HCT116 (cell line): ENCODE measurements around the gene ZDHHC16.
A peak's percentile ranks its signal among the peaks of the same experiment; 100 is the strongest.

ENCODE experiments used
- POLR2AphosphoS5 ChIP-seq: IDR thresholded peaks from 2 replicates; pipeline ENCODE4 v1.6.1; 2011; ENCODE audit warnings: mild to moderate bottlenecking, low read depth, low read length, moderate library complexity
- TF ChIP-seq, protein P1 (sequence below), 3 experiments: fragments of 200-600 bp in 1 of 3; sonication (generic) in 1 of 3; IDR thresholded peaks in 2 of 3; conservative IDR thresholded peaks in 1 of 3; 2 replicates each; pipeline ENCODE4 v1.5.1; 2012 to 2017; ENCODE audit warnings: low read depth in 2 of 3, low read length in 2 of 3, antibody characterized with exemption in 1 of 3, borderline replicate concordance in 1 of 3, control low read depth in 1 of 3, mild to moderate bottlenecking in 1 of 3, mixed read lengths in 1 of 3, mixed run types in 1 of 3, moderate library complexity in 1 of 3; ENCODE audit not compliant: insufficient read depth in 1 of 3

DNA sequence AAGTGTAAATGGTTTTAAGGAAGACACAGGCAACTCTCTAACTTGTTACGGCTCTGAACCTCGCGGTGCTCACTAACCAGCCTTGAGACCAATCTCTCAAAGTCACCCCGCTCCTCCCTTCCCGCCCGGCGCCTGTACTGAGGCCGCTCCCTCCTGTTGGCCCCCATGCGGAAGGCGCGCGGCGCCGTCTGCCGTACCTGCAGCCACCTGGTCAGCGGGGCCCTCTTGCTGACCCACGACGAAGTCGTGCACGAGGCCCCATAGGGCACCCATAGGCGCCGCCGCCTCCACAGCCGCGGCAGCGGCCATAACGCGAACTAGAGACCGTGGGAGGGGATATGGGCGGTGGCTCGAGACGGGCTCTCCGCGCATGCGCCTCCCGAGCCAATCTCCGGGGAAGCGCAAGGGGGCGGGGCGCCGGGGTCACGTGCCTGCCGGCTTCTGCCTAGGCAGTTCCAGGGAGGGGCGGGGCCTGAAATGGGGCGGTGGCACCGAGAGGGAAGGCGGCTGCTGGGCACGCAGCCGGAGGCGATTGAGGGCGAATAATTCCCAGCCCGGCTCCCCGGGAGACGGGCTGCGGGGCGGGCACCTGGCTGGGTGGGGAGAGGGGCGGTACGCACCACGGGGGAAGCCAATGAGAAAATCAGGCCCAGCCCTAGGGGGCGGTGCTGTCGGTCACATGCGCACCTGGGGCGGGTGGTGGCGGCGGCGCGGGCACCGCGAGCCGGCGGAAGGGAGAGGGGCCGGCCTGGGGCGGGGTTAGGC, 52.3 kb downstream of the ZDHHC16 start, which contains the start of gene MMS19:
- TF ChIP-seq, protein P1, sequence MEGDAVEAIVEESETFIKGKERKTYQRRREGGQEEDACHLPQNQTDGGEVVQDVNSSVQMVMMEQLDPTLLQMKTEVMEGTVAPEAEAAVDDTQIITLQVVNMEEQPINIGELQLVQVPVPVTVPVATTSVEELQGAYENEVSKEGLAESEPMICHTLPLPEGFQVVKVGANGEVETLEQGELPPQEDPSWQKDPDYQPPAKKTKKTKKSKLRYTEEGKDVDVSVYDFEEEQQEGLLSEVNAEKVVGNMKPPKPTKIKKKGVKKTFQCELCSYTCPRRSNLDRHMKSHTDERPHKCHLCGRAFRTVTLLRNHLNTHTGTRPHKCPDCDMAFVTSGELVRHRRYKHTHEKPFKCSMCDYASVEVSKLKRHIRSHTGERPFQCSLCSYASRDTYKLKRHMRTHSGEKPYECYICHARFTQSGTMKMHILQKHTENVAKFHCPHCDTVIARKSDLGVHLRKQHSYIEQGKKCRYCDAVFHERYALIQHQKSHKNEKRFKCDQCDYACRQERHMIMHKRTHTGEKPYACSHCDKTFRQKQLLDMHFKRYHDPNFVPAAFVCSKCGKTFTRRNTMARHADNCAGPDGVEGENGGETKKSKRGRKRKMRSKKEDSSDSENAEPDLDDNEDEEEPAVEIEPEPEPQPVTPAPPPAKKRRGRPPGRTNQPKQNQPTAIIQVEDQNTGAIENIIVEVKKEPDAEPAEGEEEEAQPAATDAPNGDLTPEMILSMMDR (IDR thresholded peaks at IDR 0.05 in 2 of 3, conservative IDR thresholded peaks at IDR 0.05 in 1 of 3; ENCODE audit: borderline replicate concordance in 1 of 3, insufficient read depth in 1 of 3, low read depth in 2 of 3, low read length in 2 of 3), result no peak
- peak; percentile 56; the same call in 1 of the 2 replicates for TF ChIP-seq POLR2AphosphoS5
